Endothelial cell of umbilical vein (primary cell): ENCODE measurements around the gene PPIE.
"Not testable (repeated sequence)": the region's sequence is repeated elsewhere in the genome, so short reads cannot be mapped to it uniquely, and the experiment has no call there.

Experiments
- CTCF ChIP-seq, 2 donors: IDR thresholded peaks; 1 replicate in 1 of 2; 2 replicates in 1 of 2; pipeline ENCODE4 v1.5.1; 2011; ENCODE audit warnings: low read length in 2 of 2, mild to moderate bottlenecking in 2 of 2, moderate library complexity in 2 of 2, control low read depth in 1 of 2, inconsistent platforms in 1 of 2, low read depth in 1 of 2; ENCODE audit not compliant: insufficient read depth in 1 of 2; ENCODE audit errors: extremely low read depth in 1 of 2
- EZH2 ChIP-seq: IDR thresholded peaks from 2 replicates; pipeline ENCODE4 v1.6.1; 2012; ENCODE audit warnings: borderline replicate concordance, low read depth, mild to moderate bottlenecking, moderate library complexity, low read length, inconsistent platforms; ENCODE audit not compliant: severe bottlenecking
- FOS ChIP-seq: IDR thresholded peaks from 2 replicates; pipeline ENCODE4 v1.6.1; 2011; ENCODE audit warnings: mild to moderate bottlenecking, low read length, moderate library complexity, borderline replicate concordance; ENCODE audit not compliant: insufficient read depth
- GATA2 ChIP-seq: IDR thresholded peaks from 2 replicates; pipeline ENCODE4 v1.7.0; 2011; ENCODE audit warnings: low read depth, mild to moderate bottlenecking, moderate library complexity, mixed read lengths, low read length; ENCODE audit not compliant: insufficient read length, insufficient read depth
- JUN ChIP-seq: IDR thresholded peaks from 2 replicates; pipeline ENCODE4 v1.6.1; 2011; ENCODE audit warnings: borderline replicate concordance, low read depth; ENCODE audit not compliant: insufficient read length, insufficient read depth
- MYC ChIP-seq: IDR thresholded peaks from one replicate; pipeline ENCODE4 v1.6.1; 2011; ENCODE audit warnings: mild to moderate bottlenecking, low read depth, low read length
- POLR2A ChIP-seq: IDR thresholded peaks from 2 replicates; pipeline ENCODE4 v1.6.1; 2012; ENCODE audit warnings: low read depth, mild to moderate bottlenecking, control low read depth, low read length
- POLR2AphosphoS5 ChIP-seq: IDR thresholded peaks from 2 replicates; pipeline ENCODE4 v1.6.1; 2012; ENCODE audit warnings: low read depth, mild to moderate bottlenecking, control low read depth, low read length, moderate library complexity; ENCODE audit not compliant: insufficient read depth
- TF ChIP-seq, protein P1 (sequence below): IDR thresholded peaks from 2 replicates; pipeline ENCODE4 v1.6.1; 2011; ENCODE audit not compliant: insufficient read depth, insufficient read length

- TF ChIP-seq POLR2A; POLR2AphosphoS5; CTCF (IDR thresholded peaks at IDR 0.05; ENCODE audit: extremely low read depth in 1 of 2, insufficient read depth in 1 of 2, low read depth in 1 of 2, low read length in 2 of 2); EZH2; GATA2; JUN; FOS; MYC: not testable (repeated sequence)
- TF ChIP-seq, protein P1, sequence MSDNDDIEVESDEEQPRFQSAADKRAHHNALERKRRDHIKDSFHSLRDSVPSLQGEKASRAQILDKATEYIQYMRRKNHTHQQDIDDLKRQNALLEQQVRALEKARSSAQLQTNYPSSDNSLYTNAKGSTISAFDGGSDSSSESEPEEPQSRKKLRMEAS = not testable (repeated sequence)
Measured at GRCh38 chr1:39787108-39787375, 48.4 kb downstream of the PPIE start.
